ENCODE measurements around the gene SERPINA9. TPM values are rescaled to one million over a fixed set of nuclear protein-coding genes. Genes with fewer than 3 reads are reported as not detected.
A peak's percentile ranks its signal among the peaks of the same experiment; 100 is the strongest.
"Not testable (repeated sequence)": the region's sequence is repeated elsewhere in the genome, so short reads cannot be mapped to it uniquely, and the experiment has no call there.

Gene SERPINA9
- total and polyA plus RNA-seq, 8 donors: 1.1 TPM; not detected in 7

DNA sequence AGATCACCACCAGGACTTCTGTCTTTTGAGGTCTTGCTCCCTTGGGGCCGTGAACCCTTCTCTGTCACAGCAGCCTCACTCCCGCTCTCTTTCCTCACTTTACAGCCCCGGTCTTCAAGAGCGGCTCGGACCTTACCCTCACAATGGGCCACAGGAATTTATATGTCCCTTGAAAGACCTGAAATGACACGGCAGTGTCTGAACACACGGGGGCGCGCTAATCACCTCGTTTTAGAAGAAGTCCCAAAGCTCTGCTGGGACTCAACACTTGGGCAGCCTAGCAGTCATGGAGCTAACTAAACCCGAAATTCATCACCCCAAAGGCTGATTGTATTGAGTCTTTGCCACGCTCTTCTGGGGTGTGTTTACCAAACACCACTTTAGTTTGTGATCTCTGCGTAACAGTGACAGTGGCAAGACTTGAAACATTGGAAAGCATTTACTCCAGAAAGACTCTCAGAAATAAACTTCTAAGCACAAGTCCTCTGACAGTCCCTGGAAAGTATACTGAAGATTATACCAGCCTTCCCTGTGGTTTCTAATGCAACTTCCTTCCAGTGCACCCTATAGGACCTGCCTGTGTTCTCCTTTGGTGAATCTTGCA, 52.4 kb downstream of the SERPINA9 start:
- intact Hi-C loops (cut with DNase I; ENCODE audit: low total_unique reads): no loop called here
- H3K9me3 ChIP-seq: peaks cover 0 to 5% (median 0%) of the 10 kb centered on the region in 4 donors
- WGBS, 5 donors: 9 to 14% (median 11%) methylated on average over 13 of the region's 13 CpGs

DNA sequence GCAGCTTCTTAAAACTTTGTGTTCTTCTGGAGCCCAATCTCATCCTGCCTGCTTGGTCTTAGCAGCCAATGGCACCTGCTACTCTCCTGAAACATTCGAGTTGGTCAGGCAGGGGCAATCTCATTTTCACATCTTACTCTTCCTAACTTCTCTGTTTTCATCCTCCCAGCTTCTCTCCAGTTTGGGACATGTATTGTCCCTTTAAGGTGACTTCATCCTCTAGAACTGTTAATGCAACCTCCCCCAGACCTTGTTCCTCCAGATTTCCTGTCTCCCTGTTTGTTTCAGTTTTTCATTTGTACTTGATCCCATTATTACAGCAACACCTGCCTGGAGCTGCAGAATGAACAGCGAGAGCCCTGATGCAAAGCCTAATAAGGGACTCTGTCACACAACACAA, 54.7 kb downstream of the SERPINA9 start:
- Histone ChIP-seq H3K27ac (no peak overlapping the region), H3K27me3 (peaks cover 0 to 16% (median 0%) of the 10 kb centered on the region in 3 donors), H3K9me3 (peaks cover 0 to 5% (median 0%) of the 10 kb centered on the region in 4 donors), H3K4me3 (no peak overlapping the region), H3K36me3 (no peaks in the 10 kb centered on the region), H3K4me1 (no peaks in the 10 kb centered on the region)
- WGBS, 5 donors: 57 to 79% (median 74%) methylated on average over 2 of the region's 2 CpGs
- DNase-seq: no peak
- TF ChIP-seq, protein P1, sequence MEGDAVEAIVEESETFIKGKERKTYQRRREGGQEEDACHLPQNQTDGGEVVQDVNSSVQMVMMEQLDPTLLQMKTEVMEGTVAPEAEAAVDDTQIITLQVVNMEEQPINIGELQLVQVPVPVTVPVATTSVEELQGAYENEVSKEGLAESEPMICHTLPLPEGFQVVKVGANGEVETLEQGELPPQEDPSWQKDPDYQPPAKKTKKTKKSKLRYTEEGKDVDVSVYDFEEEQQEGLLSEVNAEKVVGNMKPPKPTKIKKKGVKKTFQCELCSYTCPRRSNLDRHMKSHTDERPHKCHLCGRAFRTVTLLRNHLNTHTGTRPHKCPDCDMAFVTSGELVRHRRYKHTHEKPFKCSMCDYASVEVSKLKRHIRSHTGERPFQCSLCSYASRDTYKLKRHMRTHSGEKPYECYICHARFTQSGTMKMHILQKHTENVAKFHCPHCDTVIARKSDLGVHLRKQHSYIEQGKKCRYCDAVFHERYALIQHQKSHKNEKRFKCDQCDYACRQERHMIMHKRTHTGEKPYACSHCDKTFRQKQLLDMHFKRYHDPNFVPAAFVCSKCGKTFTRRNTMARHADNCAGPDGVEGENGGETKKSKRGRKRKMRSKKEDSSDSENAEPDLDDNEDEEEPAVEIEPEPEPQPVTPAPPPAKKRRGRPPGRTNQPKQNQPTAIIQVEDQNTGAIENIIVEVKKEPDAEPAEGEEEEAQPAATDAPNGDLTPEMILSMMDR (IDR thresholded peaks at IDR 0.05): no peak
- intact Hi-C loops (cut with DNase I; ENCODE audit: low total_unique reads): no loop called here

More for the DNA sequence above, 52.4 kb downstream of the SERPINA9 start:
- peak; percentile 76 to 85 for DNase-seq
- H3K36me3 ChIP-seq: no peaks in the 10 kb centered on the region
- no peak overlapping the region for H3K27ac ChIP-seq
- H3K4me1 ChIP-seq: no peaks in the 10 kb centered on the region
- TF ChIP-seq, protein P1 (IDR thresholded peaks at IDR 0.05): peak in 5 of 7 experiments; percentile 5 to 47 (median 42)
- no peak for TF ChIP-seq POLR2AphosphoS5 (IDR thresholded peaks at IDR 0.05)
- H3K27me3 ChIP-seq: peaks cover 0 to 29% (median 3%) of the 10 kb centered on the region in 3 donors
- no peak overlapping the region for H3K4me3 ChIP-seq

DNA sequence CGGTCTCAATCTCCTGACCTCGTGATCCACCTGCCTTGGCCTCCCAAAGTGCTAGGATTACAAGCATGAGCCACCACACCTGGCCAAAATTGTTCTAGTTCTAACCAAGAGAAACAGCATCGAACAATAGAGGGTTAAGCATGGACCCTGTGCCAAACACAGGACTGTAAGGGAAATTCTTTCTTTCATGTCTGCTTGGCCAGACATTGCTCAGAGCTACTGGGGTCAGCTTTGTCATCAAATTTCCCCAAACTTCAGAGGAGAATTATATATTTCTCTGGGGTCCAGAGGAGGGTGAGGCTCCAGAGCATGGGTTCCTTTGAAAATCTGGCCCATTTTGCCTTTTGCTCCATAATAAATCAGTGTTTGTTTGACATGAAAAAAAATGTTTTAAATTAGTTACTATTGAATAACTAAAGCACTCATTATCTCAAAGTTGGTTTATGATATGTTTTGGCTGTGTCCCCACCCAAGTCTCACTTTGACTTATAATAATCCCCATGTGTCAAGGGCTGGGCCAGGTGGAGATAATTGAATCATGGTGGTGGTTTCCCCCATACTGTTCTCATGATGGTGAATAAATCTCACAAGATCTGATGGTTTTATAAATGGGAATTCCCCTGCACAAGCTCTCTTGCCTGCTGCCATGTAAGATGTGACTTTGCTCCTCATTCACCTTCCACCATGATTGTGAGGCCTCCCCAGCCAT, 58.3 kb downstream of the SERPINA9 start:
- H3K27ac ChIP-seq; H3K9me3 ChIP-seq; DNase-seq; H3K4me3 ChIP-seq; H3K4me1 ChIP-seq; H3K27me3 ChIP-seq; intact Hi-C loops (cut with DNase I; ENCODE audit: low total_unique reads); H3K36me3 ChIP-seq: not testable (repeated sequence)
- WGBS, 5 donors: 68 to 86% (median 82%) methylated on average over 3 of the region's 3 CpGs

Other genes with a start within 250 kb of the SERPINA9 start
- not detected for gene SERPINA10, start 182.9 kb downstream of the SERPINA9 start, total RNA-seq
- gene SERPINA10, start 182.9 kb downstream of the SERPINA9 start, polyA plus RNA-seq: under 1 TPM in 2 of 3 donors, not detected in 1; 0.10 to 0.37 TPM
- gene SERPINA6, start 152.9 kb downstream of the SERPINA9 start, total RNA-seq: not detected
- gene SERPINA6, start 152.9 kb downstream of the SERPINA9 start, polyA plus RNA-seq: under 1 TPM in 1 of 3 donors, not detected in 2; 0.19 TPM
- gene SERPINA2, start 109.5 kb downstream of the SERPINA9 start, total RNA-seq: not detected
- gene SERPINA2, start 109.5 kb downstream of the SERPINA9 start, polyA plus RNA-seq: not detected
- 100 to 1,000 TPM in 2 of 5 donors, 10 to 100 TPM in 3; 10.5 to 315 (median 46.3) TPM for gene SERPINA1, start 87.6 kb downstream of the SERPINA9 start, total RNA-seq
- gene SERPINA1, start 87.6 kb downstream of the SERPINA9 start, polyA plus RNA-seq: 1,000 to 10,000 TPM in 1 of 3 donors, 100 to 1,000 TPM in 1, 10 to 100 TPM in 1; 37.6 to 1,332 (median 307) TPM
- gene SERPINA11, start 23.4 kb downstream of the SERPINA9 start, total RNA-seq: not detected
- gene SERPINA11, start 23.4 kb downstream of the SERPINA9 start, polyA plus RNA-seq: under 1 TPM in 1 of 3 donors, not detected in 2; 0.08 TPM
- not detected for gene SERPINA12, start 33.3 kb upstream of the SERPINA9 start, total RNA-seq
- gene SERPINA12, start 33.3 kb upstream of the SERPINA9 start, polyA plus RNA-seq: under 1 TPM in 1 of 3 donors, not detected in 2; 0.08 TPM
- gene SERPINA4, start 85.2 kb upstream of the SERPINA9 start, total RNA-seq: 10 to 100 TPM in 2 of 5 donors, 1 to 10 TPM in 1, not detected in 2; 4.9 to 27.5 (median 15.8) TPM
- gene SERPINA4, start 85.2 kb upstream of the SERPINA9 start, polyA plus RNA-seq: 10 to 100 TPM in 2 of 3 donors, 1 to 10 TPM in 1; 4.7 to 14.8 (median 13.6) TPM
- 10 to 100 TPM in 1 of 5 donors, 1 to 10 TPM in 2, not detected in 2; 1.7 to 10.7 (median 3.1) TPM for gene SERPINA5, start 105.2 kb upstream of the SERPINA9 start, total RNA-seq
- gene SERPINA5, start 105.2 kb upstream of the SERPINA9 start, polyA plus RNA-seq: 1 to 10 TPM; 2.7 to 5.9 (median 4.6) TPM
- 100 to 1,000 TPM in 1 of 5 donors, 10 to 100 TPM in 4; 15.1 to 392 (median 65.9) TPM for gene SERPINA3, start 136.2 kb upstream of the SERPINA9 start, total RNA-seq
- gene SERPINA3, start 136.2 kb upstream of the SERPINA9 start, polyA plus RNA-seq: 1,000 to 10,000 TPM in 1 of 3 donors, 100 to 1,000 TPM in 2; 109 to 1,820 (median 485) TPM